HUDEP-2 (cell line): ENCODE results near the gene PLB1.
"Not testable (repeated sequence)": the region's sequence is repeated elsewhere in the genome, so short reads cannot be mapped to it uniquely, and the experiment has no call there.

Experiments used
- DNase-seq, 76 experiments: peaks; one replicate each; lab custom pipeline; 2025; ENCODE audit not compliant: unreplicated experiment in 76 of 76; lab: John Stamatoyannopoulos, UW

Gene PLB1

DNA sequence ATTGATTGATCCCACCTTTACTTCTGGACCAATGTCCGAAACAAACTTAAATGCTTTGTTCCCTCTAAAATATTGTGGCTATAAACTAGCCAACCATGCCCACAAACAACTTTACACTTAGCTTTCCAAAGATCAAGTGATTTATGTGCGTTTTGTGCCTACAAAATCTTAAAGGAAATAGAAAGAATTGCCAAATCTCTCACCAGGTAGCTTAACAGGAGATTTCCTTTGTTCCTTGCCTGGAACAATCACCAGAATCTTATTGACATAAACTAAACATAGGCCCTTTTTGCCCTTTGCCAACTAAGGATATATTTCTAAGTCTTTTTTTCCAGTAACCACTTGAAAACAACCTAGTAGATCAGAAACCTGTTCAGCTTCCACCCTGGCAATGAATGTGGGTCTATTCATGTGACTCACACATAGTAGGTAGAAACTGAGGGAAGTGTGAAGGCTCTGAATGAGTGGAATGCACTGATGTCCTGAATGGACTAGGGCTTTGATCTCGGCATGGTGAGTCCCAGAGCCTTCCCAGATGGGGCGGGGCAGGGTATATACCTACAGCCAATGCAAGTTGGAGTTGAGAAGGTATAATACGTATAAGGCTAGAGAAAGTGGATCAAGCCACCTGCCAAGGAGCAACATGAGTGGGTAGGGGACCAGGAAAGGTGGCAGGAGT, 161.2 kb downstream of the PLB1 start:
- no peak for DNase-seq

DNA sequence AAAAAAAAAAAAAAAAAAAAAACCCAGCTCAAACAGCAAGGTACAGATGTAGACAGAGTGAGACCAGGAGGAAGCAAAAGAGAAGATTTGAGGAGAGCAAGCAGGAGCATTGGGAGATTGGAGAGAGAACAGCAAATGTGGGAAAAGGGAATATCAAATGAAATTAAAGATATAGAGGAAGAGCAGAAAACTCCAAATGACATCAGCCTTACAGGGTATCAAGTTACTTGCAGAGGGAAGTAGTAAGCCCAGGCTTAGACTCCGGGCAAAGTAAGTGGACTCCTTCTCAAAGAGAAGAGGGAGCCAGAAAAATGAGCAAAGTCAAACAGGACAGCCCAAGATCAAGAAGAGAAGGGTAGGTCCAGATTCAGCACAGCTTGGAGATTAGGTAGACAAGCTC, 162.5 kb downstream of the PLB1 start:
- no peak for DNase-seq

DNA sequence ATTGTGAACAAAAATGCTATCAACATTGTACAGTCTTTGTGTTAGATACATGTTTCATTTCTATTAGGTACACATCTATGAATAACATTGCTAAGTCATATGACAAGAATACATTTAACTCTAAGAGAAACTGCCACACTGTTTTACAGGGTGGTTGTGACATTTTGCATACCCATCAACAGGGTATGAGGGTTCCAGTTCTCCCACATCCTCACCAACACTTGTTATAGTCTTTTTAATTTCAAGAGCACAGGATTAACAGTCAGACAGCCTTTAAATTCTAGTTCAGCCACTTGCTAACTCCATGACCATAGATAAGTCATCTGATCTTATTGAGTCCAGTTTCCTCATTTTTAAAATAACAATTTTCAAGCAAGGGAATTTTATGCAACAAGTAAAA, 163.3 kb downstream of the PLB1 start:
- DNase-seq = no peak

DNA sequence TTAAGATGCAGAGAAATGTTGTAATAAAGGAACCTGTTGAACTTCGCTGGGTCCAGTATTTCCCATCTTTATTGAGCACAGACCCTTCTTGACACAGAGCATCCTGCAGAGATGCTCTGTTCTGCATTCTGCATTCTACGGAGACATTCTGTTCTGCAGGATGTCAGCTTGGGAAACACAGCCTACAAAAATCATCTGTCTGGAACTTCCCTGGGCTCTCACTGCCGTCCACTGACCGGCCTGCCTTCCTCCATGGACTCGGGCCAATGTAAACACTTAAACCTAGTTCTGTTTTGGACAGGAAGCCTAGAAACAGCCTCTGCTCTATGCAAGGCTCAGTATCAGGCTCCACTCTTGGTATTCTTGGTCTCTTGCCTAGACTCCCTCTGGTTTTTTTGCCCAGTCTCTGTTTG, 165.7 kb downstream of the PLB1 start:
- DNase-seq = no peak

DNA sequence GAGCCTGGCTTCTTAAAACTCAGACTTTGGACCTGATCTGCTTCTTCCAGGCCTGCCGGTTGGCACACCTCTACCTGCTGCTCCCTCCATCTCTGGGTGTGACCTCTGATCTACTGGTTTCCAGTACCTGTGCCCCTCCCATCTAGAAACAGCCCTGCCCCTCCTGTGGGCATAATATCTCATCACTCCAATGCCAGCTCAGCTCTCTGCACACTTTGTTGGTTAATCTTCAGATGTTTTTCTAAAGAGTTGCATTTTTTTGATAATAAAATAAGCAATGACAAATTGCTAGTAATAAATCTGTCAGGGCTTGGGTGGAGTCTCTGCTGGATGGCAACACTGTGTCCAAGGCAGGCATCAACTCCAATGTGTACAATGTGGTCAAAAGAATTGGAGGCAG, 166.2 kb downstream of the PLB1 start:
- DNase-seq = no peak

DNA sequence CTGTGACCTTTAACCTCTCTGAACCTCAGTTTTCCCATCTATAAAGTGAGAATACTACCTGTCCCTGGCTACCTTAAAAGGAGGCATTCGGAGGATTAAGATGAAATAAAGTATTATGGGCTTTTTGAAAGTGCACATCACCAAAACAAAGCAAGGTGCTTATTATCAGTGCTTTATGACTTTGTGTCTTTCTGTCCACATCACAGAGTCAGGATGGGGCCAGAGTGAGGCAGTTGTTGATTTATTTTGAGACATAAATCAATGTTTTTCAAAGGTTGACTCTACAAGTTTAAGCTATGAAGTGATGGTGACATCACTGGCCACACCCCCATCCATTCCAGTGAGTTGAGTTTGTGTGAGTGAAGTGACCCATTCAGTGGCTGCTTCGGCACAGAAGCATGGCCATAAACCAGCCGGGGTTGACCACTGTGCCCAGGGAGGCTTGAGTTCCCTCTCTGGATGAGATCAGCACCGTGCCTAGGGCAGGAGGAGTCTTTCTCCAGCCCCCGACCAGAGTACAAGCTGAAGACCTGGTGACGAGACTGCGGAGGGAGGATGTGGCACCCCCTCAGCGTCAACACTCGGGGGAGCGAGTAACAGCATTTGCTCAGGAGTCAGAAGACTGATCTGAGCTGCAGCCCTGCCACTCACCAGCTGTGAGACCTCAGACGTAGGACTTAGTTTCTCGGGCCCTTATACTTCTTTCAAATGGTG, 166.8 kb downstream of the PLB1 start:
- no peak for DNase-seq

DNA sequence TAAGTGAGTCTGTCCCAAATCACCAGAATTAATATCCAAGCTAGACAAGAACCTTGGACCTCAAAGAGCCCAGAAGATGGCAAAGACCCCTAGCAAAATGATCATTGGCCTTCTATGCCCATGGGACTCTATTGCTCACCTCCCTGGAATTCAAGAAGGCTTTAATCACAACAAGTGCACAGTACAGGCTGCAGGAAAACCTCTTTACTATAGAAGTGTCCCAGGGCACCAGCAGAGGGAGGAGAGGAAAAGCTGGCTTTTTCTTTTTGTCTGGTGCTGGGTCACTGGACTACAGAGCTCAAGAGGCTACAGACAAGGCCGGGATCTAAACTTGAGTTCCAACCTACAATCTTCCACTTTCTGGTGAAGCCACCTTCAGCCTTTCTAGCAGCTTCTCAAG, 167.5 kb downstream of the PLB1 start:
- DNase-seq = no peak

DNA sequence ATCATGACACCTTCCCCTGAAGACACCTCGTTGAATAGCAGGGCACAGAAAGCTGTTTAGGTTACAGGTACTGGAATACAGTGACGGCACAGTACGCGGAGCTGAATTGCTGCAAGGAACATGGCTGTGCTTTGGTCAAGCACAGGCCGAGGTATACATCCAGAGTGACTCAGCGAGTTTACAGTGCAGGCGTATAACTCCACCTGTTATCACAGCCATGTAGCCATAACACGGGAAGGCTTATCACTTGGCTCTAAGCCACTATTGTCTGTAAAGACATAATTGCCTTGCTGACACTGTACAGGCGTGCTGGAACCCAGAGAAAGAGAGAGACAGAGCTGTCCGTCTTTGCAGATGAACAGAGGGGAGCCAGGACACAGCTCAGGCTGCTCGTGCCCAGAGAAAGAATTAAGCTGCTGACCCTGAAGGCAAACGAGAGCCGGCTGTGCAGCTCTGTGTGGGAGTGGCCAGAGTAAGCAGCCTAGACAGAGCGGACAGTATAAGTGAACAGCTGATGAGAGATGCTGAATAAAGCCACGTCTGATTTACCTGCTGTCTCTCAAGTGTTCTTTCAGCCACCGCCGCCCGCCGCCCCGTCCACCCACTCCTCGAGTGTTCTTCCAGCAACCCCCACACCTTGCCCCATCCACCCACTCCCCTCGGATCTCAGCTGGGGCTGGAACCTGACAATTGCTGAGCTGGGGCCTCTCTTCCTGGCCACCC, 168.4 kb downstream of the PLB1 start:
- no peak for DNase-seq

DNA sequence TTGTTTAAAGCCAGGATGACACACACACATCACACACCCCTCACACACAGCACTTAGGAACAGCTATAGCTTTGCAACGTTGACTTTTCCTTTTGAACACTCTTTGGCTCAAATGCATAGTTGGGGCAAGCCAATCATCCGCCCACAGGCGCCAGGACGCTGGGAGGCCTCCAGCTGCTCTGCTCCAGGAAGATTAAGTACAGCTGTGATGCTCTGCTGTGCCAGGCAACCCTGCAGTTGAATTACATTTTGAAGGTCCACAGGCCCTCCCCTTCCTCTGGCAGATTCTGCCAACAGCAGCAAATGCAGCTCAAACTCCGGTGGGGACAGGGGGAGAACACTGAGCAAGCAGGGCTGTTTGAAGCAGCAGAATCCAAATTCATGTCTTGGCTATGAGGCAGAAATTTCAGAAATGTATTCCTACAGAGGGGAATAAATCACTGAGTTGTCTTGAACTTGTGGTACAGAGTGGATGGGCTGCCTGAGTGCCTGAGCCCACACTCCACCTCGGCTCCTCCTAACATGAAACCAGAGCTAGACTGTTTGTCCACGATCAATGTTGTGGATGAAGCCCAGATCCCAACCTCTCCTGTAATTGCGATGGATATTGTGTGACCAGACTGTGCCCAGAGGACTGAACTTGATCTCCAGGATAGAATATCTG, 169.3 kb downstream of the PLB1 start:
- DNase-seq = no peak

DNA sequence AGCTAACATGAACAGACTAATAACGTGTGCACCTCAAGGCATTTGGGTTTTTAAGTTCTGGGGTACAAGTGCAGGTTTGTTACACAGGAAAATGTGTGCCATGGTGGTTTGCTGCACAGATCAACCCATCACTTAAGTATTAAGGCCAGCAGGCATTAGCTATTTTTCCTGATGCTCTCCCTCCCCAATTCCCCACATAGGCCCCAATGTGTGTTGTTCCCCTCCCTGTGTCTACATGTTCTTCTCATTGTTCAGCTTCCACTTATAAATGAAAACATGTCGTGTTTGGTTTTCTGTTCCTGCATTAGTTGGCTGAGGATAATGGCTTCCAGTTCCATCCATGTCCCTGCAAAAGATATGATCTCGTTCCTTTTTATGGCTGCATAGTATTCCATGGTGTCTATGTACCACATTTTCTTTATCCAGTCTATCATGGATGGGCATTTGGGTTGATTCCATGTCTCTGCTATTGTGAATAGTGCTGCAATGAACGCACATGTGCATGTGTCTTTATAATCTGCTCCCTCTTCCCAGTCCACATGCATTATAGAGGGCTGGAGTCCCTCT, 170.0 kb downstream of the PLB1 start:
- not testable (repeated sequence) for DNase-seq

DNA sequence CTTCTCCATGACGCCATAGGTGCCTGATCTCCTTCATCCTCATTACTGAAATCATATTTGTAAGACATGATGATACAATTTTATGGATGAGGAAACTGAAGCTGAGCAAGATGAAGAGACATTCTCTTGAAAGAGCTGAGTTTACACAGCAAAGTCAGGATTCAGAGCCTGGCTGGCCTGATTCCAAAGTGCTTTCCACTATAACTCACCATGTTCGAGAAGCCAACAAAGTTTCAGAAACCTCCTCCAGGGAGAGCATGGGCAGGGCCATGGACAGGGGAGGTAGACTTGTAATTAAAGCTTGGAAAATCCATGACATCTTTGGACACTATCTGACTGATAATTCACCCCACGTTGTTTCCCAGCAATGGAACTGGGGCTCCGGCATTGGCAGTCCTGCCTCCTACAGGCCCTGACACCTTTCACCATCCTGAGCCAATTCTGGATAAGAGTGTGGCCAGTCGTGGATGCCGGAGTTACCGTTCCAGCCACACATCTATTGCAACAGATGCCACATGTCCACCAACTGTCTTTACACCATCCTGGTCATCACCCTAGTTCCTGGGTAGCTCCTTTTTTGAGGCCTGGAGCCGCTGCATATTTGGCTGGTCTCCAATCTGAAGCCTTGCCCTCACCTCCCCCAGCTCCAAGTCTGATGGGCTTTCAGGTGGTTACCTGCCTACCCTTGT, 170.8 kb downstream of the PLB1 start:
- no peak for DNase-seq

DNA sequence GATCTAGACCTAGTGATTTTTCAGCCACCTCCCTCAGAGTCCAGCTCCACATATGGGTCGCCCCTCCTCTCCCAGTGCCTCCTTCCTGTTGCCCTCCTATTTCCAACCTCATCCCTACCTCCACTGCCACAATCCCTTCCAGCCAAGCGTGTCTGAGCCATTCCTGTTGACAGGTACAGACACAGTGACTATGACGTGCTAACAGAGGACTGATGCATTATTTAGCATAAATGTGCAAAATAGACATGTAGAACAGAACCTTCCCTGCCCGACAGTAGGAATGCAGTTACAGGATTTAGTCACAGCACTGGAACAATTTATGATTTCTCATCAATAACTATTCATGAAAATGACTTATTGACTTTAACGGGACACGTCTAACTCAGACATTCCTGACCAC, 171.4 kb downstream of the PLB1 start:
- DNase-seq = no peak

DNA sequence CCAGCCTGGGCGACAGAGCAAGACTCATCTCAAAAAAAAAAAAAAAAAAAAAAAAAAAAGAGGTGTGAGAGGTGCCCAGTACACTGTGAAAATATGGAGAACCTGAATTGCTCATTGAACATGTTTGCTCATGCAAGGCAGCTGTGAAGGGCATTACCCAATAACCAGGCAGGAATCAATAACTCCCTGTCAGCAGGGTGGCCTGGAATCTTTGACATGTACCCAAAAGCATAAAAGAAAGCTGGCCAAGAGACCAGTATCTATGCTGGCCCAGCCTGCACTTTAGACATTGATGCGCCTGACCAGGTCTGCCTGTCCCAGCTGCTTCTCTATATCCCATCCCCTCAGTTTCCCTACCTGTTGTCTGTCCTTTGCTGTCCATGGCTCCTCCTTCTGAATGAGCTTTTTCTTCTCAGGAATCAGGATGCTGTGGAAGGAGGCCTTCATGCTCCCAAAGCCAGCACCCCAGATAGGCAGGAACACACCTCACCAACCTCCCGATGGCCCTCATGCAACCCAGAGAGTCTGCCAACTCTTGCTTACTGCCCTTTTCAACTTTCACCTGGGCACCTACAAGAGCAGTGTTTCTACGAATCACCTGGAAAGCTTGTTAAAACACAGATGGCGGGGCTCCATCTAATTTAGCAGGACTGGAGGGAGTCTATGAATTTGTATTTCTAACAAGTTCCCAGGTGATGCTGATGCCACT, 172.4 kb downstream of the PLB1 start:
- DNase-seq = no peak

DNA sequence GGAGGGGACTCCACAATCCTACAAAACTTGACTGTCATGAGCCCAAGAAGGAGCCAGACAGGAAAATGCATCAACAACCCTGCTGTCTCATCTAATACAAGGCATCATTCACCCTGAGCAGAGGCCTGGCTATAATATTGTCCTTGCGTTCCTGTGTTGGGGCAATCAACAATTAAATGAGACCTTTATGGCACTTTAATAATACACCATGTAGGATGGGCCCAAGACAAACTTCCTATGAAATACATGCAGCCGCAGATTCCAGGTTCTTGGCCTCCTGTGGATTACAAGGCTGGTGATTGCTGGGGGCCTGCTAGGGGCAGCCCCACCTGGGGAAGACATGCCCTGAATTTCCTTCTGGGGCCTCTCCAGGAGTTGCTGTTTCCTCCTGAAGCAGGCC, 173.0 kb downstream of the PLB1 start:
- no peak for DNase-seq

DNA sequence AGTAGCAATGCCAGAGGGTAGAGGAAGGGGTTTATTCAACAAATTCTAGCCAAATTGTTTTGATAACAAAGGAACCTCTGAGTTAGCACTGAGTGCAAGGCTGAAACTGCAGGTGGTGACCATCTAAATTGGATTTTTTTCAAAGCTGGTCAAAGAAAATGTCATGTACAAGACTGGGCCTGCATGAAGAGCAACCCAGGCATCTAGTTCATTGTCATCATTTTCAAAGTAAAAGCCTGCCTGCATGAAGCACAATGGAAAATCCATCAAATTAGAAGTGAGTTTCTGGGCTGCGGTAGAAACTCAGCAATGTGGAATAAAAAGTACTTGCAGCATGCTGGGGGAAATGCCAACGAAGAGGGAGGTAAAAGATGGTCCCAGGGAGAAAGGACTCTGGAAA, 175.0 kb downstream of the PLB1 start:
- no peak for DNase-seq

DNA sequence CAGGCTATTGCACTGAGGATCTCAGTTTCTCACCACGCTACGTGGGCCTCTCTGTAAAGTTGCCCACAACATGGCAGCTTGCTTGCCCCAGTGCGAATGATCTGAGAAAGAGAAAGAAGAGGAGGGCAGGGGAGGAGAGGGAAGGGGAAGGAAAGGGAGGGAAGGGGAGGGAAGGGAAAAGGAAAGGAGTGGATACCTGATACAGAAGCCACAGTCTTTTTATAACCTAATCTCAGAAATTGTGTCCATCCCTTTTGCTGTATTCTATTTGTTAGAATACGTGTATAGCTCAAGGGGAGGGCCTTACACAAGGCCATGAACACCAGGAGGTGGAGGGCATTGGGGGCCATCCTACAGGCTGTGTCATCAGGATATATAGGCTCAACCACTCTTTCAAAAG, 177.5 kb downstream of the PLB1 start:
- no peak for DNase-seq

DNA sequence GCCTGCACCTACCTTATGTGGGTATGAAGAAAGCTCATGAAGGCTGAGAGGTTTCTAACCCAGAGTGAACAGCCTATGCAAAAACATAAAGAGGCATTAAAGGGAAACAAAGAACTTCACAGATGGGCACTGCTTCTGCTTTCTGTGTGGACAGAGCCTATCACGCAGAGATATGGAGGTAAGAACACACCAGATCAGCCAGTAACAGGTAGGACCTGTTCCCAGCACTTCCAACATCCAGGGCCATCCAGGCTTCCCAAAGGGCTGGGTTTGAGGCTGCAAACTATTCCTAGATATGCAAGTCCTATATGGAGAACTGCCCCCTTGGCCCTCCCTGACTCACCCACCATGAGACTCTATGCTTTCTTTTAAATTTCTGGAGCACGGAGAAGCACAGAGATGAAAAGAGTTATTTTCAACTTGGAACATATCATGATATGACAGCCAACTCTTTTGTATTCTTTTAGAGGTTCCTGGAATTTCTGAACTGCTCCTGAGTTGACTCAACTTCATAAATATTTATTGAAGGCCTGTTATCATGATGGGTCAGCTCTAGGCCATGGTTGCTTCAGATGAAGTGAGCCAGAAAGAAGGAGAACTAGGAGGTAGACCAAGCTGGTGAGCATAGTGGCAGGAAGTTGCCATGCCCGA, 178.3 kb downstream of the PLB1 start:
- no peak for DNase-seq

DNA sequence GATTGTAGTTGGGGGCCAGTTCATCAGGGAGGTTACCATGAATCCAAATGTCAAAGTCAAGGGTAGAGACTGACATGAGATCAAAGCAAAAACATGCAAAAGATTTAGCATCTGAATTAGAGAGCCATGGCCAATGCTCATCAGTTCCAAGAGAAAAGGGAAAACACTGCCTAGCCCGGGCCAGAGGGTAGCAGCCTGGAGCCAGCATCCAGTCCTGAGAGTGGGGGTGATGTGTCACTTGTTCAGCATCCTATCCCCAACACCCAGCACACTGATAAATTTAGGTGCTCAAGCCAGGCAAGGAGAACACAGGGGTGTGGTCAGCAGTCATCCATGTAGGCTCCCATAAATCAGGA, 178.8 kb downstream of the PLB1 start:
- no peak for DNase-seq

DNA sequence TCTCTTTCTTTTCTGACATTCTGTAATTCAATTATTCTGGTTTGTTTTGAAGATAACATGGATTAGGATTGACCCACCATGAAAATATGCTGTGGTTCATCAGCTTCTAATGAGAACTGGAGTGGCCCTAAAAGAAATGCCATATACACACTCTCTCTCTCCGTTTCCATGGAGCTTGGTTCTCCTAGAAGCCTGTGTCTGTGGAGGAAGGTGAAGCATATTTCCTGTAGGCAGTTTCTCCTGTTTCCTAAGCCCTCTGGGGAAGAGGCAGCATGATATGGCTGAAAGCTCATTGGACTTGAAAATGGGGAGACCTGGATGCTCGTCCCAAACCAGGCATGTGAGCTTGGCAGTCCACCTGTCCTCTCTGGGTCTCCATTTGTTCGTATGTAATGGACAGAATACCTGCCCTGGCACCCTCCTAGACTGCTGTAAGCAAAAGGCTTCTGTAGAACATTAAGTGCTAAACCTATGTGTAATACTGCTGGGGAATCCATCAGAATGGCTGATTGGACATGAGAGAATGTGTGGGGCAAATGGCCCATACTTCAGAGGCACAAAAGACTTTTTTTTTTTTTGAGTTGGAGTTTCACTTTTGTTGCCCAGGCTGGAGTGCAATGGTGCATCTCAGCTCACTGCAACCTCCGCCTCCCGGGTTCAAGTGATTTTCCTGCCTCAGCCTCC, 180.4 kb downstream of the PLB1 start:
- no peak for DNase-seq
